A549 (cell line): ENCODE data around the gene SOCS4. TPM values are rescaled to one million over a fixed set of nuclear protein-coding genes. Genes with fewer than 3 reads are reported as not detected.

ENCODE experiments used
- ATAC-seq, 2 experiments: fragments of 200-7000 bp in 1 of 2; fragments of >200 bp in 1 of 2; cut with Nextera tagmentation in 1 of 2; cut with Tn5 transposase in 1 of 2; 3 replicates each; pipeline versions ENCODE4 v1.8.0 to v1.9.1; 2018 to 2020; ENCODE audit warnings: mild to moderate bottlenecking in 1 of 2, moderate library complexity in 1 of 2
- CTCF ChIA-PET: fragments of 300-600 bp; sonication (Branson Sonifier 250); formaldehyde crosslinking; extraction: SDS; loops from one replicate; lab custom pipeline; 2021; ENCODE audit warnings: antibody characterized with exemption, inconsistent platforms; lab: Yijun Ruan, JAX
- POLR2A ChIA-PET: fragments of 350-600 bp; formaldehyde crosslinking; extraction: SDS; loops from one replicate; lab custom pipeline; 2021; ENCODE audit warnings: antibody characterized with exemption, inconsistent platforms; lab: Yijun Ruan, JAX
- DNase-seq, 2 experiments: peaks; one replicate each; pipeline versions ENCODE4 v3.0.0 to v3.0.0-alpha.2; 2011 to 2016; ENCODE audit warnings: low read depth in 1 of 2, low spot score in 1 of 2
- FAIRE-seq: peaks from 2 replicates; lab custom pipeline; 2011; peaks lifted over from hg19 to GRCh38; lab: Jason Lieb, UNC
- H3K27ac ChIP-seq, 2 experiments: fragments of >200 bp; sonication (Bioruptor Twin); formaldehyde crosslinking; 3 replicates each; pipeline ENCODE4 v1.5.1; 2016 to 2017
- H3K4me1 ChIP-seq: fragments of >200 bp; sonication (Bioruptor Twin); formaldehyde crosslinking; 3 replicates; pipeline ENCODE4 v1.6.1; 2016
- H3K4me2 ChIP-seq: fragments of >200 bp; sonication (Bioruptor Twin); formaldehyde crosslinking; 3 replicates; pipeline ENCODE4 v1.6.1; 2016
- H3K4me3 ChIP-seq: fragments of >200 bp; sonication (Bioruptor Twin); formaldehyde crosslinking; 3 replicates; pipeline ENCODE4 v1.5.1; 2016
- H3K9me3 ChIP-seq: fragments of >200 bp; sonication (Bioruptor Twin); formaldehyde crosslinking; 3 replicates; pipeline ENCODE4 v1.6.1; 2016
- E2F6 ChIP-seq: IDR thresholded peaks from 2 replicates; pipeline ENCODE4 v1.6.1; 2012; ENCODE audit warnings: low read depth, borderline replicate concordance
- NR3C1 ChIP-seq: fragments of >200 bp; sonication (Bioruptor Twin); formaldehyde crosslinking; IDR thresholded peaks from 3 replicates; pipeline ENCODE4 v1.6.1; 2017
- POLR2A ChIP-seq: IDR thresholded peaks from 2 replicates; pipeline ENCODE4 v1.6.1; 2012; ENCODE audit warnings: mild to moderate bottlenecking, low read length
- RAD21 ChIP-seq, 2 experiments: fragments of >200 bp in 1 of 2; sonication (Bioruptor Twin) in 1 of 2; formaldehyde crosslinking in 1 of 2; IDR thresholded peaks in 1 of 2; conservative IDR thresholded peaks in 1 of 2; 2 replicates in 1 of 2; 3 replicates in 1 of 2; pipeline ENCODE4 v1.6.1; 2012 to 2018; ENCODE audit warnings: inconsistent platforms in 1 of 2
- RFX5 ChIP-seq: fragments of 450-650 bp; IDR thresholded peaks from 2 replicates; pipeline ENCODE4 v1.7.1; 2014; ENCODE audit warnings: antibody characterized with exemption, mild to moderate bottlenecking, moderate library complexity
- RNF2 ChIP-seq: fragments of 200-600 bp; sonication (generic); IDR thresholded peaks from 2 replicates; pipeline ENCODE4 v1.6.1; 2016; ENCODE audit warnings: low read depth, mild to moderate bottlenecking, antibody characterized with exemption, moderate library complexity, borderline replicate concordance
- WGBS: methylation state at CpG from one replicate; pipeline ENCODE4 v1.1.6; 2017; ENCODE audit errors: missing lambda C conversion rate; 5-methylcytosine and 5-hydroxymethylcytosine counted together
- polyA plus RNA-seq, 4 experiments: library from polyadenylated mRNA; depleted of rRNA in 3 of 4; stranded (reverse); fragments of >200 nt; fragmentation: RNase III in 1 of 4; extraction: RNeasy Plus Mini Kit Qiagen cat#74134 plus additional on column Dnase treatment in 1 of 4; gene quantifications; 2 replicates in 3 of 4; 3 replicates in 1 of 4; pipeline ENCODE4 v1.2.3, GENCODE V29; 2011 to 2017
- TF ChIP-seq, protein P1 (sequence below): fragments of >200 bp; sonication (Bioruptor Twin); formaldehyde crosslinking; IDR thresholded peaks from 3 replicates; pipeline ENCODE4 v1.5.1; 2016

The SOCS4 gene
- polyA plus RNA-seq, 2 of the 4 experiments (the other 2 are of a cell fraction): 15.9 to 20.7 TPM

DNA sequence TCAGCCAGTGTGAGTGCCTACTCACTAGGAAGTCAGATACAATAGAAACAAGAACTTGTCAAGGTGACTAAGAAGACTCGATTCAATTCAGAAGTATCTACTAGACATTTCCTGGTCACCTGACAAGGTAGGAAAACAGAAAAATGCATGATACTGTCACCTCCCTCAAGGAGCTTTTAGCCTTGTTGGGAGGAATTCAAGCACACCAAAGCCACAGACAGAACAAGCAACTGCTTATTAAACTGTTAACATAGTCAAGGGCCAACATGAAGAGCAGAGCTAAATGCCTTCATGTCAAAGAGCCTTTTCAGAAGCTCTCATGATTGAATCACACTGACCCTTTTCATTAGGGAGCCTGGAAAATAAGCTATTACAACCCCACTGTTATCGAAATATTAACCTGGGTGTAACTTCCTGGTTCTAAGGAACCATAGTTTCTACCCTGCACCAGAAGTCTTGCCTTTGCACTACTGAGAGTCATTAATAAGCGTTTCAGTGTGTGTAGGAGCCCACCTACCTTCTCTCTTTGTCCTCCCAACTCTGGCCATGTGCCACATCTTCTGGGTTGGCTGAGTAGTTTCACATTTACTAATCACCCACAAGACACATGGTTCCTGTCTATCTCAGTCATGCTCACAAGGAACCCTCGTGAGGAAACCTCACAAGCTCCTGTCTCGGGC is 71.0 kb downstream of the SOCS4 start:
- Histone ChIP-seq H3K9me3 (no peaks in the 10 kb centered on the region), H3K4me1 (peaks cover 33% of the 10 kb centered on the region), H3K4me2 (no peak overlapping the region), H3K4me3 (no peak overlapping the region), H3K27ac (peak overlapping the region in 1 of 2 experiments; percentile 25; a peak in 2 of 6 replicates)
- no peak for DNase-seq
- 90% methylated on average over 5 of the region's 5 CpGs for WGBS
- ATAC-seq: no peak
- CTCF ChIA-PET: interaction anchor here (0.6 to 2.7 kb wide), 3 partner anchors 8 to 62 kb away, joined by 5 to 14 read pairs (median 5); no protein-coding TSS in a partner anchor
- TF ChIP-seq, protein P1, sequence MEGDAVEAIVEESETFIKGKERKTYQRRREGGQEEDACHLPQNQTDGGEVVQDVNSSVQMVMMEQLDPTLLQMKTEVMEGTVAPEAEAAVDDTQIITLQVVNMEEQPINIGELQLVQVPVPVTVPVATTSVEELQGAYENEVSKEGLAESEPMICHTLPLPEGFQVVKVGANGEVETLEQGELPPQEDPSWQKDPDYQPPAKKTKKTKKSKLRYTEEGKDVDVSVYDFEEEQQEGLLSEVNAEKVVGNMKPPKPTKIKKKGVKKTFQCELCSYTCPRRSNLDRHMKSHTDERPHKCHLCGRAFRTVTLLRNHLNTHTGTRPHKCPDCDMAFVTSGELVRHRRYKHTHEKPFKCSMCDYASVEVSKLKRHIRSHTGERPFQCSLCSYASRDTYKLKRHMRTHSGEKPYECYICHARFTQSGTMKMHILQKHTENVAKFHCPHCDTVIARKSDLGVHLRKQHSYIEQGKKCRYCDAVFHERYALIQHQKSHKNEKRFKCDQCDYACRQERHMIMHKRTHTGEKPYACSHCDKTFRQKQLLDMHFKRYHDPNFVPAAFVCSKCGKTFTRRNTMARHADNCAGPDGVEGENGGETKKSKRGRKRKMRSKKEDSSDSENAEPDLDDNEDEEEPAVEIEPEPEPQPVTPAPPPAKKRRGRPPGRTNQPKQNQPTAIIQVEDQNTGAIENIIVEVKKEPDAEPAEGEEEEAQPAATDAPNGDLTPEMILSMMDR: no peak
- no peak for TF ChIP-seq RNF2
- TF ChIP-seq E2F6: no peak
- TF ChIP-seq NR3C1: no peak
- no peak for TF ChIP-seq RFX5
- TF ChIP-seq, all 56 proteins: peak for 0
- POLR2A ChIA-PET: no interaction called here
- no peak for FAIRE-seq

DNA sequence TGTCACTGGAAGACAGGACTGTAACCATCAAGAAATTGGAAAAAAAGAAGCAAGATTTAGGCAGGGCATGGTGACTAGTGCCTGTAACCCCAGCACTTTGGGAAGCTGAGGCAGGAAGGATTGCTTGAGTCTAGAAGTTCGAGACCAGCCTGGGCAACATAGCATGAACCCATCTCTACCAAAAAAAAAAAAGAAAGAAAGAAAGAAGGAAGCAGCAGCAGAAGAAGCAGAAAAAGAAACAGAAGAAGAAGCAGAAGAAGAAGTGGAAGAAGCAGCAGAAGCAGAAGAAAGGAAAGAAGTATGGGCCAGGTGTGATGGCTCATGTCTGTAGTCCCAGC is 71.5 kb downstream of the SOCS4 start:
- TF ChIP-seq RAD21 (conservative IDR thresholded peaks at IDR 0.05 in 1 of 2, IDR thresholded peaks at IDR 0.05 in 1 of 2) (no peak), POLR2A (no peak)
- WGBS: 64% methylated on average over 1 of the region's 1 CpG
- ChIA-PET POLR2A (no interaction called here), CTCF (interaction anchor here (0.6 to 2.7 kb wide), 3 partner anchors 9 to 62 kb away, joined by 5 to 14 read pairs (median 5); no protein-coding TSS in a partner anchor)
- FAIRE-seq (no peak), DNase-seq (no peak), ATAC-seq (no peak)
- Histone ChIP-seq H3K27ac (no peak overlapping the region; a peak in 1 of 6 replicates), H3K4me3 (no peak overlapping the region), H3K4me1 (peaks cover 36% of the 10 kb centered on the region), H3K9me3 (no peaks in the 10 kb centered on the region), H3K4me2 (no peak overlapping the region)

Other genes starting within 250 kb of the SOCS4 start
- gene GCH1, start 124.4 kb upstream of the SOCS4 start, polyA plus RNA-seq (2011; rRNA removed): 4.4 and 5.0 TPM in 2 replicates
- 2.9 to 3.0 TPM (median 3.0 TPM) in 3 replicates for gene GCH1, start 124.4 kb upstream of the SOCS4 start, polyA plus RNA-seq (2017; fragmentation: RNase III; extraction: RNeasy Plus Mini Kit Qiagen cat#74134 plus additional on column Dnase treatment)
- gene WDHD1, start 137 bp upstream of the SOCS4 start, polyA plus RNA-seq (2011; rRNA removed): 21.1 and 35.6 TPM in 2 replicates
- 14.4 to 16.3 TPM (median 16.0 TPM) in 3 replicates for gene WDHD1, start 137 bp upstream of the SOCS4 start, polyA plus RNA-seq (2017; fragmentation: RNase III; extraction: RNeasy Plus Mini Kit Qiagen cat#74134 plus additional on column Dnase treatment)
- gene MAPK1IP1L, start 24.4 kb downstream of the SOCS4 start, polyA plus RNA-seq (2011; rRNA removed): 72.3 and 76.1 TPM in 2 replicates
- 42.9 to 48.2 TPM (median 43.0 TPM) in 3 replicates for gene MAPK1IP1L, start 24.4 kb downstream of the SOCS4 start, polyA plus RNA-seq (2017; fragmentation: RNase III; extraction: RNeasy Plus Mini Kit Qiagen cat#74134 plus additional on column Dnase treatment)
- 53.6 and 61.0 TPM in 2 replicates for gene LGALS3, start 102.0 kb downstream of the SOCS4 start, polyA plus RNA-seq (2011; rRNA removed)
- 57.2 to 65.6 TPM (median 60.2 TPM) in 3 replicates for gene LGALS3, start 102.0 kb downstream of the SOCS4 start, polyA plus RNA-seq (2017; fragmentation: RNase III; extraction: RNeasy Plus Mini Kit Qiagen cat#74134 plus additional on column Dnase treatment)
- 28.5 and 46.6 TPM in 2 replicates for gene DLGAP5, start 164.3 kb downstream of the SOCS4 start, polyA plus RNA-seq (2011; rRNA removed)
- 42.1 to 49.6 TPM (median 46.1 TPM) in 3 replicates for gene DLGAP5, start 164.3 kb downstream of the SOCS4 start, polyA plus RNA-seq (2017; fragmentation: RNase III; extraction: RNeasy Plus Mini Kit Qiagen cat#74134 plus additional on column Dnase treatment)
- gene FBXO34, start 244.2 kb downstream of the SOCS4 start, polyA plus RNA-seq (2011; rRNA removed): 27.4 and 28.0 TPM in 2 replicates
- gene FBXO34, start 244.2 kb downstream of the SOCS4 start, polyA plus RNA-seq (2017; fragmentation: RNase III; extraction: RNeasy Plus Mini Kit Qiagen cat#74134 plus additional on column Dnase treatment): 13.9 to 15.4 TPM (median 14.8 TPM) in 3 replicates